Measurements from ENCODE around the gene GALNS.

DNA sequence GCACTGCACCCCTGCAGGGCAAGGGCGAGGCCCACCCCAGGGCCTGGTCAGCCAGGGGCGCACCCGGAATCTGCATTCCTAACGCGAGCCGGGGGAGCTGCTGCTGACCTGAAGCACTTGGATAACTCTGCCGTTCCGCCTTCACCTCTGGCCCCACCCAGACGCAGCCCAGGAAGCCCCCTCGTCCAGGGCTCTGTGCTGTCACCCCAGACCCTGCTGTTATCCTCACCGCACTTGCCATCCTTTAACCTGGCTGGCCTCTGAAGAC, 23.0 kb upstream of the GALNS start:
- TF ChIP-seq CTCF (IDR thresholded peaks at IDR 0.05) (no peak), POLR2AphosphoS5 (IDR thresholded peaks at IDR 0.05; ENCODE audit: low read depth, low read length) (no peak), TCF7L2 (IDR thresholded peaks at IDR 0.05; ENCODE audit: low read depth, low read length) (no peak)
- TF ChIP-seq, protein P1, sequence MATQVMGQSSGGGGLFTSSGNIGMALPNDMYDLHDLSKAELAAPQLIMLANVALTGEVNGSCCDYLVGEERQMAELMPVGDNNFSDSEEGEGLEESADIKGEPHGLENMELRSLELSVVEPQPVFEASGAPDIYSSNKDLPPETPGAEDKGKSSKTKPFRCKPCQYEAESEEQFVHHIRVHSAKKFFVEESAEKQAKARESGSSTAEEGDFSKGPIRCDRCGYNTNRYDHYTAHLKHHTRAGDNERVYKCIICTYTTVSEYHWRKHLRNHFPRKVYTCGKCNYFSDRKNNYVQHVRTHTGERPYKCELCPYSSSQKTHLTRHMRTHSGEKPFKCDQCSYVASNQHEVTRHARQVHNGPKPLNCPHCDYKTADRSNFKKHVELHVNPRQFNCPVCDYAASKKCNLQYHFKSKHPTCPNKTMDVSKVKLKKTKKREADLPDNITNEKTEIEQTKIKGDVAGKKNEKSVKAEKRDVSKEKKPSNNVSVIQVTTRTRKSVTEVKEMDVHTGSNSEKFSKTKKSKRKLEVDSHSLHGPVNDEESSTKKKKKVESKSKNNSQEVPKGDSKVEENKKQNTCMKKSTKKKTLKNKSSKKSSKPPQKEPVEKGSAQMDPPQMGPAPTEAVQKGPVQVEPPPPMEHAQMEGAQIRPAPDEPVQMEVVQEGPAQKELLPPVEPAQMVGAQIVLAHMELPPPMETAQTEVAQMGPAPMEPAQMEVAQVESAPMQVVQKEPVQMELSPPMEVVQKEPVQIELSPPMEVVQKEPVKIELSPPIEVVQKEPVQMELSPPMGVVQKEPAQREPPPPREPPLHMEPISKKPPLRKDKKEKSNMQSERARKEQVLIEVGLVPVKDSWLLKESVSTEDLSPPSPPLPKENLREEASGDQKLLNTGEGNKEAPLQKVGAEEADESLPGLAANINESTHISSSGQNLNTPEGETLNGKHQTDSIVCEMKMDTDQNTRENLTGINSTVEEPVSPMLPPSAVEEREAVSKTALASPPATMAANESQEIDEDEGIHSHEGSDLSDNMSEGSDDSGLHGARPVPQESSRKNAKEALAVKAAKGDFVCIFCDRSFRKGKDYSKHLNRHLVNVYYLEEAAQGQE (IDR thresholded peaks at IDR 0.05; ENCODE audit: insufficient read depth in 1 of 2, low read depth in 2 of 2, low read length in 1 of 2) = no peak

All from Panc1 (cell line).